Bronchial epithelial cell (primary cell): Measurements from ENCODE around the gene PDE4B. TPM values are rescaled to one million over a fixed set of nuclear protein-coding genes. Genes with fewer than 3 reads are reported as not detected.

ENCODE experiments used
- DNase-seq: peaks from one replicate; pipeline ENCODE4 v3.0.0-alpha.2; 2010; ENCODE audit warnings: low read depth
- FAIRE-seq: peaks from 2 replicates; lab custom pipeline; 2011; peaks lifted over from hg19 to GRCh38; lab: Jason Lieb, UNC
- H3K27me3 ChIP-seq: 2 replicates; pipeline ENCODE4 v1.5.1; 2011; ENCODE audit warnings: low read length; ENCODE audit not compliant: control insufficient read depth, insufficient read depth
- H3K36me3 ChIP-seq: 2 replicates; pipeline ENCODE4 v1.5.1; 2011; ENCODE audit warnings: low read length; ENCODE audit not compliant: control insufficient read depth, insufficient read depth
- H3K4me3 ChIP-seq: 2 replicates; pipeline ENCODE4 v1.5.1; 2011; ENCODE audit warnings: mild to moderate bottlenecking, low read depth, low read length, control low read depth
- CTCF ChIP-seq: IDR thresholded peaks from 2 replicates; pipeline ENCODE4 v1.5.1; 2011; ENCODE audit warnings: mild to moderate bottlenecking, moderate library complexity, low read length, control low read depth, inconsistent platforms; ENCODE audit not compliant: insufficient read depth, severe bottlenecking
- total RNA-seq: library from RNA; depleted of rRNA; stranded (reverse); fragments of >200 nt; gene quantifications from 2 replicates; pipeline ENCODE4 v1.2.1, GENCODE V29; 2014

The PDE4B gene
- total RNA-seq, 1 donor from 2014 or later = 0.26 TPM

GRCh38 chr1:66175098-66175497 is 382.4 kb downstream of the PDE4B start:
- TF ChIP-seq CTCF = no peak
- FAIRE-seq (no peak), DNase-seq (no peak)
- Histone ChIP-seq H3K36me3 (no peaks in the 10 kb centered on the region), H3K4me3 (no peak overlapping the region), H3K27me3 (no peaks in the 10 kb centered on the region)

- no peak for TF ChIP-seq CTCF
- no peaks in the 10 kb centered on the region for H3K27me3 ChIP-seq
- no peak for FAIRE-seq
Measured at GRCh38 chr1:66175581-66175980, 382.9 kb downstream of the PDE4B start.

GRCh38 chr1:66176012-66176715 is 383.5 kb downstream of the PDE4B start:
- Histone ChIP-seq H3K36me3 (no peaks in the 10 kb centered on the region), H3K4me3 (no peak overlapping the region), H3K27me3 (no peaks in the 10 kb centered on the region)
- no peak for TF ChIP-seq CTCF
- FAIRE-seq = no peak
- no peak for DNase-seq

More at GRCh38 chr1:66175581-66175980, 382.9 kb downstream of the PDE4B start:
- no peak for DNase-seq
- Histone ChIP-seq H3K4me3 (no peak overlapping the region), H3K36me3 (no peaks in the 10 kb centered on the region)

GRCh38 chr1:66176832-66177231 is 384.1 kb downstream of the PDE4B start:
- DNase-seq (no peak), FAIRE-seq (no peak)
- H3K36me3 ChIP-seq = no peaks in the 10 kb centered on the region
- H3K4me3 ChIP-seq = no peak overlapping the region
- H3K27me3 ChIP-seq = no peaks in the 10 kb centered on the region
- no peak for TF ChIP-seq CTCF

- DNase-seq = no peak
- Histone ChIP-seq H3K27me3 (no peaks in the 10 kb centered on the region), H3K36me3 (no peaks in the 10 kb centered on the region), H3K4me3 (no peak overlapping the region)
- no peak for FAIRE-seq
- no peak for TF ChIP-seq CTCF
Measured at GRCh38 chr1:66177510-66177909, 384.8 kb downstream of the PDE4B start.

GRCh38 chr1:66182026-66182425 is 389.3 kb downstream of the PDE4B start:
- H3K27me3 ChIP-seq = no peaks in the 10 kb centered on the region
- no peaks in the 10 kb centered on the region for H3K36me3 ChIP-seq
- FAIRE-seq (no peak), DNase-seq (no peak)
- TF ChIP-seq CTCF = no peak
- H3K4me3 ChIP-seq = no peak overlapping the region
